ACHN (cell line): ENCODE measurements around the gene GPR146.
A peak's percentile ranks its signal among the peaks of the same experiment; 100 is the strongest.
"Not testable (repeated sequence)": the region's sequence is repeated elsewhere in the genome, so short reads cannot be mapped to it uniquely, and the experiment has no call there.

Experiments
- DNase-seq: peaks from one replicate; pipeline ENCODE4 v3.0.0-alpha.2; 2015
- in situ Hi-C: cut with HindIII; loops from 2 replicates; pipeline ENCODE4 v1.10.0; 2017; ENCODE audit warnings: low sequenced_read_pairs, low pct_ligation_motif_present, low pct_unique_long_range_greater_than_20kb

The GPR146 gene

GRCh38 chr7:1044189-1045068 lies at the start of gene GPR146:
Gene GPR146, plus strand, starts transcription at chr7:1044546. Its CDS starts 12,970 bp downstream, at chr7:1057516.
- peak; percentile 99 for DNase-seq
- in situ Hi-C loops, result no loop called here

- no peak for DNase-seq
- in situ Hi-C loops, result no loop called here
These were observed 49.6 kb upstream of the GPR146 start for GRCh38 chr7:994592-995308.

- in situ Hi-C loops, result no loop called here
These were observed 48.8 kb upstream of the GPR146 start for GRCh38 chr7:995571-995970.

GRCh38 chr7:996079-996872 lies 48.1 kb upstream of the GPR146 start:
- DNase-seq, result no peak
- in situ Hi-C loops, result no loop called here

More at GRCh38 chr7:995571-995970, 48.8 kb upstream of the GPR146 start:
- DNase-seq, result no peak

- in situ Hi-C loops, result no loop called here
- no peak for DNase-seq
These were observed 46.6 kb upstream of the GPR146 start for GRCh38 chr7:997404-998395.

- in situ Hi-C loops, result no loop called here
- no peak for DNase-seq
These were observed 45.0 kb upstream of the GPR146 start for GRCh38 chr7:999149-999879.

- no peak for DNase-seq
- in situ Hi-C loops, result no loop called here
These were observed 44.1 kb upstream of the GPR146 start for GRCh38 chr7:999941-1000935.

- in situ Hi-C loops, DNase-seq: not testable (repeated sequence)
These were observed 43.1 kb upstream of the GPR146 start for GRCh38 chr7:1001069-1001770.

GRCh38 chr7:1002026-1002425 lies 42.3 kb upstream of the GPR146 start:
- not testable (repeated sequence) for DNase-seq

GRCh38 chr7:1002445-1002844 lies 41.9 kb upstream of the GPR146 start:
- in situ Hi-C loops, DNase-seq: not testable (repeated sequence)

More at GRCh38 chr7:1002026-1002425, 42.3 kb upstream of the GPR146 start:
- in situ Hi-C loops, result not testable (repeated sequence)

GRCh38 chr7:1004018-1004852 lies 40.1 kb upstream of the GPR146 start:
- in situ Hi-C loops, result no loop called here
- no peak for DNase-seq

- DNase-seq, result no peak
- in situ Hi-C loops, result no loop called here
These were observed 39.0 kb upstream of the GPR146 start for GRCh38 chr7:1005303-1005702.

- DNase-seq, result no peak
- in situ Hi-C loops, result no loop called here
These were observed 36.4 kb upstream of the GPR146 start for GRCh38 chr7:1007901-1008300.

- in situ Hi-C loops, result no loop called here
- no peak for DNase-seq
These were observed 35.5 kb upstream of the GPR146 start for GRCh38 chr7:1008733-1009363.
